ENCODE measurements around the gene TARS2.

- no peak for TF ChIP-seq POLR2A (IDR thresholded peaks at IDR 0.05; ENCODE audit: extremely low read depth, insufficient read length)
- TF ChIP-seq CTCF (IDR thresholded peaks at IDR 0.05; ENCODE audit: low read depth, low read length): no peak
- TF ChIP-seq MAX (IDR thresholded peaks at IDR 0.05; ENCODE audit: low read depth, low read length): no peak
- no peak for TF ChIP-seq MYC (IDR thresholded peaks at IDR 0.05; ENCODE audit: low read depth, low read length)
These were observed 18.2 kb downstream of the TARS2 start for GRCh38 chr1:150505431-150505830.

Measured in NB4 (cell line).